ENCODE results near the gene CBX1. TPM values are rescaled to one million over a fixed set of nuclear protein-coding genes. Genes with fewer than 3 reads are reported as not detected.
"Not testable (repeated sequence)": the region's sequence is repeated elsewhere in the genome, so short reads cannot be mapped to it uniquely, and the experiment has no call there.

Gene CBX1
- polyA plus RNA-seq, 2 of the 4 experiments (the other 2 are of a cell fraction), result 84.4 to 173 TPM

- 75% methylated on average over 6 of the region's 6 CpGs for WGBS (ENCODE audit: missing lambda C conversion rate)
- ATAC-seq (peak; percentile 2 to 10; a peak in 3 of 6 replicates), FAIRE-seq (no peak), DNase-seq (ENCODE audit: low read depth in 1 of 2, low spot score in 1 of 2) (no peak)
- H3K27ac ChIP-seq, result peak overlapping the region; percentile 74 to 91; a peak in 4 of 6 replicates
- H3K4me3 ChIP-seq, result peak overlapping the region; percentile 63; the same call in 2 of the 3 replicates
- POLR2A ChIA-PET, result interaction anchor here (1.4 to 1.6 kb wide), 2 partner anchors 10 to 12 kb away, joined by 4 to 9 read pairs; no protein-coding TSS in a partner anchor
- H3K4me1 ChIP-seq, result 0 out of 3 replicates have a peak, but pooled peaks cover 3% of the 10 kb centered on the region
- no peak for TF ChIP-seq RFX5 (IDR thresholded peaks at IDR 0.05)
- TF ChIP-seq, protein P1, sequence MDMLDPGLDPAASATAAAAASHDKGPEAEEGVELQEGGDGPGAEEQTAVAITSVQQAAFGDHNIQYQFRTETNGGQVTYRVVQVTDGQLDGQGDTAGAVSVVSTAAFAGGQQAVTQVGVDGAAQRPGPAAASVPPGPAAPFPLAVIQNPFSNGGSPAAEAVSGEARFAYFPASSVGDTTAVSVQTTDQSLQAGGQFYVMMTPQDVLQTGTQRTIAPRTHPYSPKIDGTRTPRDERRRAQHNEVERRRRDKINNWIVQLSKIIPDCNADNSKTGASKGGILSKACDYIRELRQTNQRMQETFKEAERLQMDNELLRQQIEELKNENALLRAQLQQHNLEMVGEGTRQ (IDR thresholded peaks at IDR 0.05), result no peak
- no peak for TF ChIP-seq RAD21 (conservative IDR thresholded peaks at IDR 0.05 in 1 of 2, IDR thresholded peaks at IDR 0.05 in 1 of 2)
- TF ChIP-seq ZSCAN20 (CRISPR knock-in tag; IDR thresholded peaks at IDR 0.05), result no peak
- no peaks in the 10 kb centered on the region for H3K9me3 ChIP-seq
- CTCF ChIA-PET, result interaction anchor here (0.8 to 46.6 kb wide), 19 partner anchors 8 to 577 kb away, joined by 3 to 1398 read pairs (median 5); partner anchors contain the start of gene NFE2L1
- H3K4me2 ChIP-seq, result peak overlapping the region; percentile 91
Measured at GRCh38 chr17:48036693-48037035, 64.6 kb downstream of the CBX1 start.

GRCh38 chr17:48034734-48035133 is 66.5 kb downstream of the CBX1 start:
- not testable (repeated sequence) for H3K4me2 ChIP-seq; H3K4me3 ChIP-seq; DNase-seq (ENCODE audit: low read depth in 1 of 2, low spot score in 1 of 2); FAIRE-seq; H3K27ac ChIP-seq; H3K4me1 ChIP-seq; H3K9me3 ChIP-seq; ATAC-seq
- ChIA-PET CTCF (interaction anchor here (0.6 to 46.6 kb wide), 10 partner anchors 9 to 567 kb away, joined by 3 to 1398 read pairs (median 8); partner anchors contain the start of gene NFE2L1), POLR2A (interaction anchor here (0.6 to 1.4 kb wide), 2 partner anchors 14 to 74 kb away, joined by 3 to 6 read pairs; partner anchors contain the start of gene NFE2L1)
- 93% methylated on average over 12 of the region's 12 CpGs for WGBS (ENCODE audit: missing lambda C conversion rate)

DNA sequence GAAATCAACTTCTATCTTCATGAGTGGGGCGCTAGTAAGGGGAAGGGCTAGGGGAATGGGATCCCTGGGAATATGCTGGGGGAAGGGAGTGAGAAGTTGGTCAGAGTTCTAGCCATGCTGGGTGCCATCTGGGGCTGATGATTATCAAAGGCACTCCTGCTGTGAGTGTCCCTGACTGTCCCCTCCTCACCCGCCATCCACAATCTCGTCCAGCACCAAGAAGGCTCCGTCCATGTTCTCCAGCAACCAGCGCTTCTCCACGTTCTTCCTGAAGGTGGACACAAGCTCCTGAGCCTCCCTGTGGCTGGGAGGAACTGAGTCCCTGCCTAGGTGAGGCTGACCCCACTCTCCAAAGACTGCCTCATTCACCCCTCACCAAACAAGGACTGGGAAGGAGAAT is 69.3 kb downstream of the CBX1 start:
- TF ChIP-seq, protein P2, sequence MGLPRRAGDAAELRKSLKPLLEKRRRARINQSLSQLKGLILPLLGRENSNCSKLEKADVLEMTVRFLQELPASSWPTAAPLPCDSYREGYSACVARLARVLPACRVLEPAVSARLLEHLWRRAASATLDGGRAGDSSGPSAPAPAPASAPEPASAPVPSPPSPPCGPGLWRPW (IDR thresholded peaks at IDR 0.05), result no peak
- no peak for TF ChIP-seq CTCF (IDR thresholded peaks at IDR 0.05)
- no peak for TF ChIP-seq HOXA7 (CRISPR knock-in tag; IDR thresholded peaks at IDR 0.05)
- TF ChIP-seq BHLHE40 (IDR thresholded peaks at IDR 0.05; ENCODE audit: low read depth, low read length), result no peak
- TF ChIP-seq SREBF2 (IDR thresholded peaks at IDR 0.05), result no peak
- TF ChIP-seq FOSL2 (IDR thresholded peaks at IDR 0.05), result no peak
- no peak for TF ChIP-seq FOSL2 (CRISPR knock-in tag; IDR thresholded peaks at IDR 0.05)
- TF ChIP-seq, protein P3, sequence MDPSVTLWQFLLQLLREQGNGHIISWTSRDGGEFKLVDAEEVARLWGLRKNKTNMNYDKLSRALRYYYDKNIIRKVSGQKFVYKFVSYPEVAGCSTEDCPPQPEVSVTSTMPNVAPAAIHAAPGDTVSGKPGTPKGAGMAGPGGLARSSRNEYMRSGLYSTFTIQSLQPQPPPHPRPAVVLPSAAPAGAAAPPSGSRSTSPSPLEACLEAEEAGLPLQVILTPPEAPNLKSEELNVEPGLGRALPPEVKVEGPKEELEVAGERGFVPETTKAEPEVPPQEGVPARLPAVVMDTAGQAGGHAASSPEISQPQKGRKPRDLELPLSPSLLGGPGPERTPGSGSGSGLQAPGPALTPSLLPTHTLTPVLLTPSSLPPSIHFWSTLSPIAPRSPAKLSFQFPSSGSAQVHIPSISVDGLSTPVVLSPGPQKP (IDR thresholded peaks at IDR 0.05; ENCODE audit: low read depth, low read length), result no peak
- no peak for TF ChIP-seq RAD21 (conservative IDR thresholded peaks at IDR 0.05 in 1 of 2, IDR thresholded peaks at IDR 0.05 in 1 of 2)
- no peak for TF ChIP-seq RNF2 (IDR thresholded peaks at IDR 0.05; ENCODE audit: borderline replicate concordance, low read depth)
- no peak for TF ChIP-seq MAFK (IDR thresholded peaks at IDR 0.05; ENCODE audit: partially characterized antibody)
- TF ChIP-seq HOXB5 (CRISPR knock-in tag; IDR thresholded peaks at IDR 0.05), result no peak
- no peak for TF ChIP-seq HOXB13 (CRISPR knock-in tag; IDR thresholded peaks at IDR 0.05; ENCODE audit: low read depth)
- no peak for TF ChIP-seq EHF (CRISPR knock-in tag; IDR thresholded peaks at IDR 0.05)
- TF ChIP-seq MYC (IDR thresholded peaks at IDR 0.05; ENCODE audit: borderline replicate concordance, low read length), result no peak
- TF ChIP-seq EHMT2 (IDR thresholded peaks at IDR 0.05; ENCODE audit: low read depth), result no peak
- TF ChIP-seq CBX8 (IDR thresholded peaks at IDR 0.05), result no peak
- Histone ChIP-seq H3K9me3 (no peaks in the 10 kb centered on the region), H3K27ac (no peak overlapping the region), H3K4me2 (no peak overlapping the region), H3K4me3 (no peak overlapping the region), H3K4me1 (no peaks in the 10 kb centered on the region)
- ChIA-PET POLR2A (interaction anchor here (0.7 to 2.4 kb wide), 2 partner anchors 17 to 76 kb away, joined by 3 to 15 read pairs; partner anchors contain the start of gene NFE2L1), CTCF (interaction anchor here (1.0 to 46.6 kb wide), 6 partner anchors 11 to 104 kb away, joined by 3 to 1398 read pairs (median 12); partner anchors contain the start of gene NFE2L1)
- DNase-seq (ENCODE audit: low read depth in 1 of 2, low spot score in 1 of 2), result no peak
- FAIRE-seq, result no peak
- 82% methylated on average over 6 of the region's 6 CpGs for WGBS (ENCODE audit: missing lambda C conversion rate)
- no peak for ATAC-seq

All from A549 (cell line).